RKO (cell line): Measurements from ENCODE around the gene ARHGAP28.

Experiments
- DNase-seq: peaks from one replicate; pipeline ENCODE4 v3.0.0-alpha.2; 2016; ENCODE audit warnings: low spot score

Gene ARHGAP28

DNA sequence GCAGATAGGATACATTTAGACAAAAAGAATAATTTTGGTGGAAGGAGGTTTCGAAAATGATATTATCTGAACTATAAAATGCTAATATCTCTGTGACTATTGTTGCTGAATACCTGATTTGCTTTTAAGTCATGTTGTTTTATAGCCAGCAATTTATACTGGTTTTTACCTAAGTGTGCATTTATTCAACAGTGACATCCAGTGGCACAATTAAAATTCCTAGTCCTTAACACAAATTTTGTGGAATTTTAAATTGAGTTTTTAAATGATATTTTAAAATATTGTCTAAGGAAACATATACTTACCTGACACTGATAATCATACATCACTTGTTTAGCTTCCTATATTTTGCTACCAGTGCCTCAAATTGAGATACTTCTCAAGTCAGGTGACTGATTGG is 144.8 kb downstream of the ARHGAP28 start:
- DNase-seq = no peak

- DNase-seq = no peak
These were observed 146.2 kb downstream of the ARHGAP28 start for GRCh38 chr18:6875749-6876148.

- DNase-seq = no peak
These were observed 147.1 kb downstream of the ARHGAP28 start for GRCh38 chr18:6876641-6877041.

- no peak for DNase-seq
These were observed 147.8 kb downstream of the ARHGAP28 start for GRCh38 chr18:6877288-6877687.

- no peak for DNase-seq
These were observed 149.2 kb downstream of the ARHGAP28 start for GRCh38 chr18:6878556-6879297.

- DNase-seq = no peak
These were observed 150.1 kb downstream of the ARHGAP28 start for GRCh38 chr18:6879508-6880195.

GRCh38 chr18:6881034-6881820 is 151.7 kb downstream of the ARHGAP28 start:
- DNase-seq = no peak

DNA sequence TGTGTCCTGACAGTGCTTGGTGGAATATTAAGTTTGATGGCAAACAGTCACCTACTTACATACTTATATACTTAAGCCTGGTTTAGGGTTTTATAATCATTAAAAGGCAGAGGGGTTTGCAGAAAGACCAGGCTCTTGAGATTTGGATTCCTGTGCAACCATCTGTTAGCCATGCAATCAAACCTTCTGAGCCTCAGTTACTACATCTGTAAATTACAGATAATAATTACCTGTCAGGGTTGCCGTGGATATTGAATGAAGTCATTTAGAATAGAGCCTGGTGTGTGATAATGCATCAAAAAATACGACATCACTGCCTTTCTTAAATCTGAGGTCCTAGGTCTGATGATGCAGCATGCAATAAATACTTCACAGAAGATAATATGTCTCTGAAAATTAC is 152.9 kb downstream of the ARHGAP28 start:
- no peak for DNase-seq

GRCh38 chr18:6885006-6885481 is 155.5 kb downstream of the ARHGAP28 start:
- DNase-seq = no peak

DNA sequence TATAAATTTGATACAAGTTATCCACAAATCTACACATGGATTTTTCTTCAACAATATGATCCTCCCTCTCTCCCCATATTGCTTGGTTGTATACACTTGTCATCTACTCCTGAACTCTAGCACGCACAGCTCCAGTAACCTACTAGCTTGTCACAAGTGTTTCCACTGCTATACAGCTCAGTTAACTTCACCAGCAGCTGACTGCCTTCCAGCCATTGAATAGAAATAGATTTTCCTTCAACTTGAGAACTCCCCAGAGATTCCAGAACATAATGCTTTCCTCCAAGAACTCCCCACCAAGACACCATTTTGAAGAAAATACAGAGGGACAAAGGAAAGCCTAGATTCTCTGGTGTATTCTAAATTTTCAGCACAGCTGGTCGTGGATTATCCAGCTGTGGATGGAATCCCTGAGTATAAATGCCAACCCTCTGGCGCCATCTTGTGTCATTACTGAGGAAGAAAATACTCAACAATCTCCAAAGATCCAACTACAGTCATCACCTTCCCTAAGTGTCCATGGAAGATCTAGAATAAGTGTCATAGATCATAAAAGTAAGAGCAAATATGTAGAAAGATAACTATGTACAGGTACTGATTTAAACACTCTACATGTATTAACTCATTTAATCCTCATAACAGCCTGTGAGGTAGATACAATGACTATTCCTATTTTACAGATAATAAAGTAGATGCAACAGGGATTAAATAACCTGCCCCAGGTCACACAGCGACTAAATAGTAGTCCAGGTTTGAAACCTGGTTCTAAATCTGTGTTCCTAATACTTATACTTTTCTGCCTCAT is 156.7 kb downstream of the ARHGAP28 start:
- DNase-seq = peak; percentile 62

DNA sequence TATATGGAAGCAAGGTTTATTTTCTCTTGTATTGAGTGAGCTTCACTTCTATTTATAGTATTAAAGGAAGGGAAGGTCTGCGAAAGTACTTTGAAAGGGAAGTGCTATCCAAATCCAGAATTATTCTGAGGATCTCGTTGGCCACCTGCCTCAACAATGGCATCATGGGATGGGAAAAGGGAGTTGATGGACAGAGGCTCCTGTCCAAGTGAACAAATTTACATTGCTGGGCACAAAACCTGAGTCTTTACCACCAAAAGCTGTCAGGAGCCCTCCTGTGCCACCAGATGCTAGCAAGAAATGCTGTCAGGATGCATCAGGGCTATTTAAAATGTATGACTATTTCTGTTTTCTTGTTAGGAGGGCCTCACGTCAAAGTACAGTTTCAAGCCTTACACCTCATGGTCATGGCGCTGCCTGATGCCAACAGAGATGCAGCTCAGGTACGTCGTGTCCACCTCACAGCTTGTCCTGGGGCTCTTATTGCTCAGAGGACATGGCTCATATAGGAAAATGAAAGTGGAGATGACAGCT is 157.3 kb downstream of the ARHGAP28 start:
- no peak for DNase-seq

GRCh38 chr18:6891788-6892187 is 162.3 kb downstream of the ARHGAP28 start:
- no peak for DNase-seq

GRCh38 chr18:6901286-6901926 is 171.9 kb downstream of the ARHGAP28 start:
- DNase-seq = no peak

DNA sequence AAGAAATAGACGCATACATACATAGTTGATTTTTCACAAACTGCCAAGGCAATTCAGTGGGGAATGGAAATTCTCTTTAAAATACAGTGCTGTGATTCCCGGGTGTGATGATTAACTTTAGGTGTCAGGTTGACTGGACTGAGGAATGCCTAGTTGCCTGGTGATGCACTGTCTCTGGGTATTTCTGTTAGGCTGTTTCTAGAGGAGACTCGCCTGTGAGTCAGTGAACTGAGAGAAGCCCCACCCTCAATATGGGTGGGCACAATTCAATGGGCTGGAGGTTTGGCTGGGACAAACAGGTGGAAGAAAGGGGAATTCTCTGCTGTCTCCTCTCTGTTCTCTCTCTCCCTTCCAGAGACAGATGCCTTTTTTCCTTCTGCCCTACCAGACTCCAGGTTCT is 187.6 kb downstream of the ARHGAP28 start:
- no peak for DNase-seq

GRCh38 chr18:6920099-6920955 is 190.8 kb downstream of the ARHGAP28 start:
- no peak for DNase-seq

GRCh38 chr18:6921571-6921970 is 192.1 kb downstream of the ARHGAP28 start:
- no peak for DNase-seq

DNA sequence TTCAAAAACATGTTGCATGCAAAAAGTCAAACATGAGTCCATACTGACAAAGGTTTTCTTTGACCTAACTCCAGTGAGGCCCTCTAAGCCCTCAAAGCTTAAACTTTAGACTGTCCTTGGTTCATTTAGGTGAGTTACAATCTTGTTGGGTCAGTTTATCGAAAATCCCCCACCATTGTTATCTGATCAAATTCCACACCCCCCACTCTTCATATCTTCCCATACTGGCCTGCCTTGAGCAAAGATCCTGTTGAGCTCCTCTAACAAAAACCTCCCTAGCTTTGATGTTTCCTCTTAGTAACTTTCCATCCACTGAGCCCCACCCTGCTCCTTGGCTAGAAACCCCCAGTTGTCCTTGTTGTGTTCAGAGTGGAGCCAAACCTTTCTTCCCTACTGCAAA is 193.7 kb downstream of the ARHGAP28 start:
- no peak for DNase-seq

- DNase-seq = no peak
These were observed 197.6 kb downstream of the ARHGAP28 start for GRCh38 chr18:6927153-6927552.

- DNase-seq = no peak
These were observed 198.8 kb downstream of the ARHGAP28 start for GRCh38 chr18:6928359-6928758.
